Ishikawa (cell line): ENCODE data around the gene LAMA3.

ENCODE experiments used
- CREB1 ChIP-seq: IDR thresholded peaks from 2 replicates; pipeline ENCODE4 v1.6.1; 2012; ENCODE audit warnings: low read depth
- EGR1 ChIP-seq: IDR thresholded peaks from 2 replicates; pipeline ENCODE4 v1.6.1; 2012
- MAX ChIP-seq: IDR thresholded peaks from 2 replicates; pipeline ENCODE4 v1.6.1; 2012
- RAD21 ChIP-seq: IDR thresholded peaks from 2 replicates; pipeline ENCODE4 v1.6.1; 2012; ENCODE audit warnings: low read depth
- REST ChIP-seq: IDR thresholded peaks from 2 replicates; pipeline ENCODE4 v1.6.1; 2012; ENCODE audit warnings: low read depth, mild to moderate bottlenecking
- TCF12 ChIP-seq: IDR thresholded peaks from 2 replicates; pipeline ENCODE4 v1.6.1; 2012; ENCODE audit warnings: low read depth
- TEAD4 ChIP-seq: IDR thresholded peaks from 2 replicates; pipeline ENCODE4 v1.6.1; 2012
- USF1 ChIP-seq: IDR thresholded peaks from 2 replicates; pipeline ENCODE4 v1.6.1; 2012
- ZBTB7A ChIP-seq: IDR thresholded peaks from 2 replicates; pipeline ENCODE4 v1.6.1; 2012; ENCODE audit warnings: low read depth

GRCh38 chr18:23934252-23934651, 245.0 kb downstream of the LAMA3 start:
- no peak for TF ChIP-seq CREB1
- no peak for TF ChIP-seq REST
- TF ChIP-seq ZBTB7A = no peak
- no peak for TF ChIP-seq TCF12
- no peak for TF ChIP-seq MAX
- TF ChIP-seq TEAD4 = no peak
- TF ChIP-seq EGR1 = no peak
- no peak for TF ChIP-seq USF1
- no peak for TF ChIP-seq RAD21
